DOHH2 (cell line): ENCODE results near the gene CREB5.

Experiments used
- H3F3A ChIP-seq: fragments of 200-600 bp; sonication (generic), shearing (Covaris generic); 2 replicates; pipeline ENCODE4 v1.6.0; 2016; ENCODE audit warnings: antibody characterized with exemption, mild to moderate bottlenecking; ENCODE audit not compliant: control insufficient read depth, insufficient read depth
- H3K27ac ChIP-seq: fragments of 200-600 bp; sonication (generic); 2 replicates; pipeline ENCODE4 v1.5.1; 2014; ENCODE audit warnings: low read depth, mild to moderate bottlenecking, low read length, moderate library complexity
- H3K27me3 ChIP-seq: fragments of 200-600 bp; sonication (generic); 2 replicates; pipeline ENCODE4 v1.6.1; 2014; ENCODE audit warnings: mild to moderate bottlenecking, low read length, mixed read lengths; ENCODE audit not compliant: control insufficient read depth
- H3K36me3 ChIP-seq: fragments of 200-600 bp; sonication (generic); 2 replicates; pipeline ENCODE4 v1.6.1; 2014; ENCODE audit warnings: mild to moderate bottlenecking, low read length, moderate library complexity, mixed read lengths; ENCODE audit not compliant: control insufficient read depth
- H3K4me1 ChIP-seq: fragments of 200-600 bp; sonication (generic); 2 replicates; pipeline ENCODE4 v1.6.1; 2014; ENCODE audit warnings: mild to moderate bottlenecking, low read length, mixed read lengths; ENCODE audit not compliant: control insufficient read depth
- H3K4me2 ChIP-seq: fragments of 200-600 bp; sonication (generic); 2 replicates; pipeline ENCODE4 v1.6.0; 2014; ENCODE audit warnings: mild to moderate bottlenecking, low read length, moderate library complexity
- H3K4me3 ChIP-seq: fragments of 200-600 bp; sonication (generic); 2 replicates; pipeline ENCODE4 v1.5.1; 2014; ENCODE audit warnings: mild to moderate bottlenecking, low read length, mixed read lengths
- H3K79me2 ChIP-seq: fragments of 200-600 bp; sonication (generic); 2 replicates; pipeline ENCODE4 v1.6.1; 2014; ENCODE audit warnings: mild to moderate bottlenecking, low read length, mixed read lengths; ENCODE audit not compliant: control insufficient read depth
- H3K9me2 ChIP-seq: fragments of 200-600 bp; sonication (generic); replicated peaks from 2 replicates; pipeline ENCODE4 v1.6.1; 2014; ENCODE audit warnings: mild to moderate bottlenecking, low read length, mixed read lengths; ENCODE audit not compliant: control insufficient read depth
- H3K9me3 ChIP-seq: fragments of 200-600 bp; sonication (generic); 2 replicates; pipeline ENCODE4 v1.6.1; 2014; ENCODE audit warnings: antibody characterized with exemption, low read length, mixed read lengths; ENCODE audit not compliant: control insufficient read depth, insufficient read depth
- H4K20me1 ChIP-seq: fragments of 200-600 bp; sonication (generic); 2 replicates; pipeline ENCODE4 v1.6.0; 2014; ENCODE audit warnings: low read depth, mild to moderate bottlenecking, antibody characterized with exemption, low read length, moderate library complexity; ENCODE audit not compliant: control insufficient read depth, insufficient read depth
- CTCF ChIP-seq: fragments of 200-600 bp; sonication (generic); IDR thresholded peaks from one replicate; pipeline ENCODE4 v1.5.1; 2014; ENCODE audit warnings: antibody characterized with exemption, mild to moderate bottlenecking, low read depth, low read length; ENCODE audit not compliant: poor library complexity, severe bottlenecking
- EZH2phosphoT487 ChIP-seq: fragments of 200-600 bp; sonication (generic); IDR thresholded peaks from 2 replicates; pipeline ENCODE4 v1.6.1; 2017; ENCODE audit warnings: borderline replicate concordance, mild to moderate bottlenecking, antibody characterized with exemption, low read length, moderate library complexity, mixed read lengths

Gene CREB5

GRCh38 chr7:28874001-28874400 lies 461.7 kb downstream of the CREB5 start:
- Histone ChIP-seq H3K9me2 (no peaks in the 10 kb centered on the region), H3K4me3 (no peak overlapping the region), H3K4me2 (no peak overlapping the region), H3K27me3 (peaks cover 13% of the 10 kb centered on the region), H3K36me3 (no peaks in the 10 kb centered on the region), H3K9me3 (no peaks in the 10 kb centered on the region), H3F3A (no peaks in the 10 kb centered on the region), H3K79me2 (no peaks in the 10 kb centered on the region), H3K4me1 (peaks cover 4% of the 10 kb centered on the region), H3K27ac (no peak overlapping the region), H4K20me1 (no peaks in the 10 kb centered on the region)
- no peak for TF ChIP-seq CTCF
- TF ChIP-seq EZH2phosphoT487: no peak
